ENCODE results near the gene ADD3.

The ADD3 gene, protein sequence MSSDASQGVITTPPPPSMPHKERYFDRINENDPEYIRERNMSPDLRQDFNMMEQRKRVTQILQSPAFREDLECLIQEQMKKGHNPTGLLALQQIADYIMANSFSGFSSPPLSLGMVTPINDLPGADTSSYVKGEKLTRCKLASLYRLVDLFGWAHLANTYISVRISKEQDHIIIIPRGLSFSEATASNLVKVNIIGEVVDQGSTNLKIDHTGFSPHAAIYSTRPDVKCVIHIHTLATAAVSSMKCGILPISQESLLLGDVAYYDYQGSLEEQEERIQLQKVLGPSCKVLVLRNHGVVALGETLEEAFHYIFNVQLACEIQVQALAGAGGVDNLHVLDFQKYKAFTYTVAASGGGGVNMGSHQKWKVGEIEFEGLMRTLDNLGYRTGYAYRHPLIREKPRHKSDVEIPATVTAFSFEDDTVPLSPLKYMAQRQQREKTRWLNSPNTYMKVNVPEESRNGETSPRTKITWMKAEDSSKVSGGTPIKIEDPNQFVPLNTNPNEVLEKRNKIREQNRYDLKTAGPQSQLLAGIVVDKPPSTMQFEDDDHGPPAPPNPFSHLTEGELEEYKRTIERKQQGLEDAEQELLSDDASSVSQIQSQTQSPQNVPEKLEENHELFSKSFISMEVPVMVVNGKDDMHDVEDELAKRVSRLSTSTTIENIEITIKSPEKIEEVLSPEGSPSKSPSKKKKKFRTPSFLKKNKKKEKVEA

DNA sequence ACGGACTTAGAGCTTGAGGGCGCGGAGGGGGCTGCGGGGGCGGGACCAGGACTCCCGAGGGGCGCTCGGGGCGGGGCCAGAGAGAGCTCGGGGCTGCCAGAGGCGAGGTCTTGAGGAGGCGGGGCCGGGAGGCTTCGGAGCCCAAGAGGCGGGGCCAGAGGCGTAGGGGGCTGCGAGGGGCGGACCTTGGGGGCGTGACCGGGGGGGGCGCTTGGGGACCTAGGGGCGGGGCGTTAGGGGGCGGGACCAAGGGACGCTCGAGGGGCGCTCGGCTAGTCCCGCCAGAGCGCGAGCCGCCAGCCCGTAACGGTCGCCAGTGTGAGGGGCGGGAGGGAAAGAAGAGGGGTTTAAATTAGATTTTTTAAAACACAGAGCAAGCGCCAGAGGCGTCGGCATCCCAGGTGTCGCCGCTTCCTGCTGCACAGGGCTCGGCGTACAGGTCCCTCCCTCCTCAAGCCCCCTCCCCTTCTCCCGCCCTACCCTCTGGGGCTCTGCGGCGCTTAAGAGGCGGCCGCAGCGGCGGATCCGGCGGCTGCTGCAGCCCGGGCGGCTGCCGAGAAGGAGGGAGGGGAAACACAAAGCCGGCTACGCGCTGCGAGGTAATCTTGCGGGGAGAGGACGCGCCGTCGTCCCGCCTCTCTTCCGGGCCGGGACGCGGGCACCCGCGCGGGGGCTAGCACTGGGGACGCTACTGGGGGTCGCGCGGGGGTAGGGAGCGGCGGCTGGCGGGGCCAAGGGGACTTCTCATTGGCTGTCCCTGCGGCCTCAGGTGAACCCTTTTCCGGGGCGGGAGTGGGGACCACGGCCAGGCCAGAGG lies at the start of gene ADD3:
TSS of gene ADD3 (plus strand) at position 284 of the 817 bp plus-strand sequence. CDS start 92,670 bp downstream, outside the sequence.
- peak; percentile 94 for DNase-seq

DNA sequence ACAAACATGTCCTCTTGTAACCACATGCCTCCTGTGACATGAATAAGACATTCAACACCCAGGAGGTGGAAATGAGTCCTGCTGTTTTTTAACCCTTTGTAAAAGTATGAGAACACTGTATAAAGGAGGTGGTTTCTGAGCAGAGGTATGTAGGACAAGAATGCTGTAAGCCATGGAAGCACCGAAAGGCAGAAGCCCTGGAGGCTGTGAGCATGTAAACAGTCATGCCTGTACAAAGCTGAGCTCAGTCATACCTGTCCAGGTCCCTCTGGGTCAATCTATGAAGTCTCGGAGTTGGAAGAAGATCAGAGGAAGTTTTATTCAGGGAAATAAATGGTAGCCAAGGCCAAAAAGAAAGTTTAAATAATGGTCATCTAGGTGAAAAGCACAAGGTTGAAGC lies 49.7 kb upstream of the ADD3 start:
- no peak for DNase-seq

DNA sequence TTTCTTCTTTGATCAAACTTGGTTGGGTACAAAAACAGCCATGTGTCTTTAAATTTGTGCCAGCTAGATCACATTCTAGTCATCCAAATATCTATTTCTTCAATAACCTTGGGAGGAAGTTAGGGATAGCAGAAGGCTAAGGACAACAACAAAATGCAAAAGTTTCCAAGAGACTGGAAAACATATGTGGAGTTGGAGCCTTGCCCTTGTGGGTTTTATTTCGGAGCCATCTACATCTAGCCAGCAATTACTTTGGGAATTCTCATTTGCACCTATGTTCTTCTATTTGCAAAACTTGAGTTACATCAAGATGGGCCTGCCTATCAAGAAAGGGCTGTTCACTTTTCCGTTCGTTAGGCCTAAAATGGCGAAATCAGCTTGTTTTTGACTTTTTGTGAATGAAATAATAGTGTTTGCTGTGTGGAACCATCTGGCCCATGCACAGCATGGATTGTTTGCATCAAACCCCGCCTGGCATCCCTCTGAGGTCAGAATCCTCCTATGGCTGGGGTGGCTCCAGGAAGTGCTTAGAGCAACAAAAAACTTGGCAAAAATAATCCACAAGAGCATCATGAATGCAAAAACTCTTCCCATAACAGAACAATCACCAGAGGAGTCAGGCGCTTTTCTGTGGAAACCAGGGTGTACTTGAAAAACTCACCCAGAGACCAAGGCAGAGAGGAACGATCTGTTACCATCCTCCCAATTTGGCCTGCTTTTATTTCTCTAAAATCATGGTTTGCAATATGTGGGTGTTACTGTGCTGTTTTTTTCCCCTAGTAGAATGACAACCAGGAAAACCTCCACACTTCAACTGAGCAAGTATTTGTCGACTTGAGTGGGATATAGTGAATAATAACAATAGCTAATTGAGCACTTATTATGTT lies 48.3 kb upstream of the ADD3 start:
- DNase-seq = no peak

DNA sequence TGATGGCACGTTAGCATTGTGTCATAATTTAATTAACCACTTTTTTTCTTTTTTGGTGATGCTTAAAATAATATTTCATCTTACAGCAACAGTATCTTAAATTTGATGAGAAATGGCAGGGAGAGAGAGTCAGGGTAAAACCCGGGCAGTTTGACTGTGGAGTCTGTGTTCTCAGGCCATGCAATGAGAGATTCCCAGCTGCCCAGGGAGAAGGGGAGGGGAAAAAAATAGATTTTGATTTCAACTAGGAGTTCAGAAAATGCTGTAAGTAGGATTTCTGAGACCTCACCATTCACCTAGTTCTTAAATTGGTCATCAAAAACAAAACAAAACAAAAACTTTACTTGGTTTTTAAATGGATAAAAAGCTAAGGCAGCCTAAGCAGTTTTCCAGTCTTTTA lies 47.1 kb upstream of the ADD3 start:
- DNase-seq = no peak

DNA sequence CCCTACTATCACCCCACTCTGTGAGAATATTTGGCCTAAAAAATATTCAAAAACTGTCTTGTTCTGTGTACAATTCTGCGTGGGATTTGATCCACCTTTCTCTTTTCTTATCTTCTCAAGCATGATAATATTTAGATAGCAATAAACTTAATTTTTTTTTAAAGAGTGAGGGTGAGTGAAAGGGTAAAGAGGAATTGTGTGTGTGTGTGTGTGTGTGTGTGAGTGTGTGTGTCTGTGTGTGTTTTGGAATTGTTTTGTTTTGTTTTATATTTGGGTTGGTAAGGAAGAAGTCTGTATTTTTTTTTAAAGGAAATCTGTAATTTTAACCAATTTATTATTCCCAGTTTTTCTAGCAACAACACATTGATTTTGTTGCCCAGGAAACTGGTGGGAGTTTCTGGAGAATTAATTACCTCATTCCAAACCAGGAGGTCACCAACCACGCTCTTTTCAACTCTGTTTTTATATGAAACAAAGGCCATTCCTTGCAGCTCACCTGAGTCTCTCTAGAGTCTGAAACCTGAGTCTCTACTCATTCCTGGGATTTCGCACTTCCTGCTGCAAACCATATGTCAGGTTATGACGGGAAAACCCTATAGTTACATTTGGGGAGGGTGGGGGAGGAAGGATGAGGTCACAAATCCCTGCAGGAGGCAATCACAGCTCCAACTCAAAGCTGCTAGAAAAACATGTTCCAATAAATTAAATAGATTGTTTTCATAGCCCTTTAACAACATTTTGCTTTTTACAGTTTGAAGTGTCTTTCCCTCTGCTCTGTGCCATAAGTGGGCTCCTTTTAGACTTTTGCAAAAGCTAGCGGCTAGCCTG lies 46.4 kb upstream of the ADD3 start:
- no peak for DNase-seq

DNA sequence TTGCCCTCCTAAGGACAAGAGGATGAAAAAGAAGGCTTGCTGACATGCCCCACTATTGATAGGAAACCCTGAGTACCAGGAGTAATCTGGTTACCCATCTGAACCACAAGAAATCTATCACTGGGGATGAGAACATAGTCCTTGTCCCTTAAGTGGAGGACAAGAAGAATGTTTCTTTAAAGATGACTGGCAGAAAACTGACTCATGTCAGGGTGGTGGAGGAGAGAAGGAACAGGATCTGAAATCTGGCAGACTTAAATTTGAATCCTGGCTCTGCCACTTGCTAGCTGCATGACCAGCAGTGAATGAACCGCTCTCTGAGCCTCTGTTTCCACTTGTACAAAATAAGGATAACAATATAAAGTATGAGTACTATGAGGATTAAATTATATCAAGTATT lies 45.5 kb upstream of the ADD3 start:
- no peak for DNase-seq

DNA sequence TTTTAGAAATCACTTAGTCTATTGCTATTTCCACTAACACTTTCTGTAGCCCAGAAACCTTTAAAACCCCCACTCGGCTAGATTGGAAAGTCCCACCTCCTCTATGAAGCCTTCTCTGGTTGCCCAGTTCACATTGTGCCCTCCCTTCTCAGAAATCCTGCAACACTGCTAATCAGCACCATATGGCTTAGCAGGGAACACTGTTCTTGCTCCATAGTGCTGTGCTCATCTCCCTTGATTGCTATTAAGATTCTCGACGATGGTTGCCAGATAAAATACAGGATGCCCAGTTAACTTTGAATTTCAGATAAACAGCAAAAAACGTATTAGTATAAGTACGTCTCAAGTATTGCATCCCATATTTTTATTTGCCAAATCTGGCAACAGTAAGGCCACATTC lies 44.3 kb upstream of the ADD3 start:
- no peak for DNase-seq

DNA sequence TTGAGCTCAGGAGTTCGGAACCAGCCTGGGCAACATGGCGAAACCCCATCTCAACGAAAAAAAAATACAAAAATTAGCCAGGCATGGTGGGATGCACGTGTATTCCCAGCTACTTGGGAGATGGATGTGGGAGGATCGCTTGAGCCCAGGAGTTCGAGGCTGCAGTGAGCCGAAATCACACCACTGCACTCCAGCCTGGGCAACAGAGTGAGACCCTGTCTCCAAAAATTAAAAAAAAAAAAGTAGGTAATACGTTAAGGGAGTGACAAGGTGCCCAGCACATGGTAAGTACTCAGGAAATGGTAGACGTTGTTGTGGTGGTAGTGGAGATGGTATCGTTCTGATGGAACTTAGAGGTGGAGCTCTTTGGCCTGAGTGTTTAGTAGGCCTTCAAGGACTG lies 43.5 kb upstream of the ADD3 start:
- no peak for DNase-seq

DNA sequence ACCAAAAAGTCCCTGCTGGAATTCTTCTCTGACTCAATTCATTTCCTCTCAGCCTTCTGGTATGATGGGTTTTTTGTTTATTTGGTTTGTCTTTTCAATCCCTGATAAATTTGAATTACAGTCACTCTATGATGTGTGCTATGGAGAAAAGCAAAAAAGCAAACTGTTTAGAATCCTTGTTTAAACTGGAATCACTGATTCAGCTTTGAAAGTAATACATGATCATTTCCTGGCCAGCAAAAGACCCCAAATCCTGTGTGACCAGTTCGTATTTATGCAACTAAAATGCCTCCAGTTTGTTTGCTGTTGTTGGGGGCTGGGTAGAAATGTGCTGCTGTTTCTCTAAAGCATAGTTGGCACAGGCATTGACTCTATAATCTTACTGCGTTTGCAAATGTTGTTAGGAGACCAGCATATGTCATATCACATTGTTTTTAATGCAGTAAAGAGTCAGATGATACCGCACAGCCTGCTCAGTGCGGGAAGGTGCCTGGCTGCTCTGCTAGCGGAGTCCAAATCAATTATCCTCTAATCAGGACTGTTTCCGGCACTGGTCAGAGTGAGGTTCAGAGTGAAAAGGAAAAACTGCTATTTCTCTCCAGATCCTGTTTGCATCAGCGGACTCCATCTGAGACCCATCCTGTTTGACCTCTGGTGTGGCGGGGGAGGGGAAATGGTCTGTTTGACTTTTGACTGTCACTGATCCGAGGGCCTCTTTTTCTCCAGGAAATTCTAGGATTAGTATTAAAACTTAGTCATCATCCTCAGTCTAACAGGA lies 40.6 kb upstream of the ADD3 start:
- DNase-seq = no peak

DNA sequence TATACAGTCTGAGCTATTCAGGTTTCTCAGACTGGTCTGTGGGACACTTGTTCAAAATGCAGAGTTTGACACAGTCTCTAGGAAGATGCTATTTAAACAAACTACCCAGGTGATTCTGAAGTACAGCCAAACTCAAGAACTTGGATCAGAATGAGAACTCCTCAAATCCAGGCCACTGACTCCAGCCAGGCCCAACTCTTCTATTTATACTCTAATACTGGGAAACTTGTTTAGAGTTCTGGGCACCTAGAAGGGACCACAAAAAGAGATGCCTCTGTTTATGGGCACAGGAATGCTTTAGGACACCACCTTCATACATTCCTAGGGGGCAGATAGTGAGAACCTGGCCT lies 40.1 kb upstream of the ADD3 start:
- DNase-seq = no peak

DNA sequence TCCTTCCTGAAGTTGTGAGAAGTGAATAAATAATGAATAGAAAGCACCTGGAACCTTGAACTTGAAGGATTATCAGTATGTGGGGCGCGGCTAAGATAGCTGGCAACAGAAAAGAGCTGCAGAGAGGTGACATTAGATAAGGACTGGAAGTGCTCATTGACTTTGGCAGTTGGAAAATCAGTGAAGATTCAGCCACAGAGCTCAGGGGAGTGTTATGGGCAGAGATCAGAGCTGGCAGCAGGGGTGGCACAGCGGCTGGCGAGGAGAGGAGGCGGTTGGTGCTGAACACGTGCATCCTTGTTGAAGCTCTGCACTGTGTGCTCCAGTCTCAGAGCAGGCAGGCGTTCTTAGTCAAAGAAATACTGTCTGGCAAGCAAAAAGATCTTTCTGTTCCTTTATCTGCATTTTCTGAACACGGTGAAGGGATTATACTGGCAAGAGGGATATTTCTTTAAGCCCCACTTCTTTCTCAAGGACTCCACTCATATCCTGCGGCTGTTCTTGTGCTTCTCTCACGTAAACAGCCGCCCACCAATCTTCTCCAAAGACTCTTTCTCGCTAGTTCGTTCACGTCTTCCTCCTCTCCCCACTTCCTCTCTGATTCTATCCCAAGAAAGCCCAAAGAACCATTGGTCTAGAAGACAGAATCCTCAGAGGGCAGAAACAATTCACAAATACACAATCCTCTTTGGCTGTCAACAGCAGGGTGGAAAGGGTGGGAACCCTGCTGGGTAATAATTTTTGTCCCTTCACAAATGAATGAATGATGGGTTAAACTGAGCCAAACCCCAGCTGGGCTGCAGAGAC lies 38.6 kb upstream of the ADD3 start:
- no peak for DNase-seq

DNA sequence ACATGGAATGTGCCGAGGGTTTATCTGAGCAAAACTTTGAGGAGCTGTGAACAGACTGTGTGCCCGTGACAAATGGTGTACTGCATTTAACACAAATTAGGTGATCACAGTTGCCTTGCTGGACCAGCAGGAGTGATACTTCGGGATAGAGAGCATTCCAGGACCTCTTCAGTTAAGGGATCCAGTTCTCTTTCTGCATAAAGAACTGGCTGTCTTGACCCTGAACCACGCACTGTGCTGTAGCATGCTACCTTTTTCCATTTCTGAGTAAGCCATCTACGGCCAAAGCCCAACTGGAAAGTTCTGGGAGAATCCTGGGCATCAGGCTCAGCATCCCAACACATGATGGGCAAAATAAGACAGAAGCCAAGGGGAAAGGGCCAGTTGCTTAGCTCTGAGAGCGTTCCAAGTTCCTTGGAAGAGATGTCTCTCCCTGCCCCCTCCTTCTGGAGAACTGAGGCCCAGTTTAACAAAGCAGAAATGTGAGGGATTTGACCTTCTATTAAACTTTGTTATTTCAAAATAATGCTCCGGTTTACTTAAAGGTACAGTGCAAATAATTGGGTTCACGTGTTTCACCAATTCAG lies 37.9 kb upstream of the ADD3 start:
- DNase-seq = no peak

DNA sequence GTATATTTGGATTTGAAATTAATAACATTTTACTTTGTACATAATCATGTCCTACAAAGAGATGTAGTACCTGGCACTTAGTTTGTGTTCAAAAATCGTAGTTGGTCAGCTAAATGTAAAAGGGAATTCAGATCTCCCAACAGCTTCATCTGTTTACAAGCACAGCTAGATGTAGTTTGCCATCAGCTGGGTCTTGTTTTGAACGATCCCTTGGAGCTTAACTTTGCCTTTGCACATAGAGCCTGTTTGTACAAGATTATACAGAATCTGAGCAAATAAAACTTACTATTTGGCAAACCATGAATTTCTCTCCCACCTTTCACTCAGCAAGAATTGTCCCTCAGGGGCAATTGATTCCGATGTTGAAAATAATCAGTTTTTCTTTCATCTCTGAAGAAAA lies 36.1 kb upstream of the ADD3 start:
- no peak for DNase-seq

DNA sequence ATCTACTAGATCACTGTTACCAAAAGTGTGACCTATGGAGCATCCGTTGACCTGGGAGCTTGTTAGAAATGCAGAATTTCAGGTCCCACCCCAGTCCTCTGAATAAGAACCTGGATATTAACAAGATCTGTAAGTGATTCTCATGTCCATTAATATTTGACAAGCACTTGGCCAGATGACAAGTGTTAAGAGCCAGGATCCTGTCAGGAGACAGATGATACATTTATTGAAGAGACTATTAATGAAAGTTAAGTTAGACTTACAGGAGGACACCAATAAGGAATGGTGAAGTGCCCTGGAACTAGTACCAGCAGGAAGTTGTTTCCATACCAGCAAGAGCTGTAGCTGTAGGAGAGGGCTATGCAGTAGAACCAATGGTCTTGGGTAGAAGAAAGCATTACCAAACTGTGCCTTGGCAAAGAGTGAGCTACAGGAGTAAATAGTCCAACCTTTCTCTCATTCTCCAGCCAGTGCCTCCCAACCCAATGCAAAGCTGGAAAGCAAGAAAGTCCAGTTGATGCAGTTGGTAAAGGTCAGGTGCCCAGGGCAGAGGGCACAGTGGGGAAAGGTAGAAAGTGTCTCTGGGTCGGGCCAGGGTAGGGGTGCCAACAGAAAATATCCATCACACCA lies 35.3 kb upstream of the ADD3 start:
- DNase-seq = no peak

DNA sequence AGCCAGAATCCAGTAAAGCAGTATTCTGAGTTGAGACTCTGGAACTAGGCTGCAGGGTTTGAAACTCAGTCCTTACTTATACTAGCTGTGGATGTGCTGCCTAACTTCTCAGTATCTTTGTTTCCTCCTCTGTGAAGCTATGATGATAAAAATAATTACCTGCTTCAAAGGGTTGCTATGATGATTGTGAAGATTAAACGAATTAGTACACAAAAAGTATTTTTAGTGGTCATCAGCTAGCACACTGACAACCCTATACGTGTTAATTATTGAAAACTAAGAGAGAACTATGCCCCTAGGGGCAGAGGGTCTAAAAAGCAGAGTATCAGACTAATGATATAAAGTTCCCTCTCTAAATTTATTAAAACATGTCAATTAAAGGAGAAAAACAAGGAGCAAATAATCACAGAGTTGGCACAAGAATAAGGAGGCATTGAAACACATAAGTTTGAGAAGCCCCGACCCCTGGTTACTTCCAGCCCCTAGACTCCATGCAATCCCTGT lies 34.4 kb upstream of the ADD3 start:
- DNase-seq = no peak

DNA sequence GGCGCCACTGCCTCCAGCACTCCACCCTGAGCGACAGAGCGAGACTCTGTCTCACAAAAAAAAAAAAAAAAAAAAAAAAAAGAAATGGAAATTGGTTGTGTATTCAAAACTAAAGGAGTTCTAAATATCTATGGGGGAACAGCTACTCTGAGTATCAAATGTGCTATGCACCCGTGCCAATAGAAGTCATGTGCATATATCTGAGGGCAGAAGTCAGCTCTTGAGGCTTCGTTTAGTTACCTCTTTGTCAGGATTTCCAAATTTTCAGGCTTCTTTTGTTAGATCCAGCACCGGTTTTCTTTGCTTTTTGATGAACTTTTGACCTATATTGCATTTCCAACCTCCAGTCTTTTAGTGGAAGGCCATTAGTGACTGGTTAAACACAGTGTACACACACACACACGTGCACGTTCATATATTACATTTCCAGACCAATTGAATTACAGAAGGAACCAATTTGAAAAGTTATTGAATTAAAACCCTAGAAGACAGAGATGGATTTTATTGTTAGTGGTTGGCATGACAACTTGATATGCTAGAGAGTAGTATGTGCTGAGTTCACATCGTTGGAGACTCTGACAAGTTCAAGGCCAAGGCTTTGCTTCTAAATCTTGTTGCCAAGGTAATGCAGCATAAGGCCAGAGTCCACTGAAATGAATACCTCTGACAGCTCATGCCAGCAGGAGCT lies 33.1 kb upstream of the ADD3 start:
- DNase-seq = no peak

DNA sequence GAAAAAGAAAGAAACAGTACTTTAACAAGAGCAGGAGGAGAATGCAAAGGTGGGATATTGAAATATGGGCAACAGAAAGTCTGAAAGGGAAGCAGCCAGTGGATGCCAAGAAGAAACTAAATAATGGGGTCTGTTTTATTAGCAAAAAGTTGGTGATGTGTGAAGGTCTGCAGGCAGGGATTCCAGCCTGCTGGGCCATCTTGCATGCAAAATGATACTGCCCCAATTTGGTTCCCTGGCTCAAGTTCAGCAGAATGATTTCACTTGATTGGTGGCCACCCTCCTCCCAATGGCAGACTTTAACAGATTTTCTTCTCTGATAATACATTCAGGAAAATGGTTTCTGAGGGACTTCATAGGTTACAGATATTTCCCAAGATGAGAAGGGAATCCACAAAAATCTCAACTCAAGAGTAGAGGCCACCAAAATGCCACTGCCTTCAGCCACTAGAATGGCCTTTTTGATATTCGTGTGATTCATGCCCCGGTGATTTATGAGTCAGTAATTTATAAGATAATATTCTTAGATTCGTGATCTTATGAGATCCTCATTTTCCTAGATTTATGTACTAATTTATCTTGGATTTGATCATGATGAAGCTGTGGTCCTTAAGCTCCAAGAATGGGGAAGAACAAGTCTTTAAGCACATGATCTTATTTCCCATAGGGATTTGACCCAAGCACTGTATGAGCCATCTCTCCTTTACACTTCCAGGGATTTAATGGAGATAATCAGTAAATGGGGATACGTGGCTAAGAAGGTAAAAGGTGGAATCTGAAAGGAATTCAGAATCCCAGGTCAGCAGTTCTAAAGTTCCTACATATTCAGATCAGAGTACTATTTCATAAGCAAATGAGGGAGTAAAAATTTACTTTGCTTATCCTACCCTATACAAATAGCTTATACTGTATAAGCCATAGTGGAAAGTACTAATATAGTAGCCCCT lies 32.3 kb upstream of the ADD3 start:
- DNase-seq = no peak

Measured in CD4-positive, alpha-beta T cell treated with Interleukin-21 for 1 hour (primary cell).